ENCODE measurements around the gene GRIN2D.

Gene GRIN2D

GRCh38 chr19:48394331-48395169, 1.1 kb downstream of the GRIN2D start:
- no peak overlapping the region for H3K4me3 ChIP-seq (ENCODE audit: low read depth, low read length)
- H3K4me1 ChIP-seq (ENCODE audit: control insufficient read depth, insufficient read depth, low read length) = peaks cover 10% of the 10 kb centered on the region
- ChIA-PET POLR2A (interaction anchor here (0.5 to 1.4 kb wide), 2 partner anchors 31 kb away, joined by 3 to 5 read pairs; partner anchors contain the start of genes SYNGR4 and TMEM143), CTCF (interaction anchor here (0.6 to 1.2 kb wide), 5 partner anchors 10 to 370 kb away, joined by 3 to 5 read pairs (median 3); no protein-coding TSS in a partner anchor)
- peak overlapping the region; percentile 22; the same call in 1 of the 2 replicates for H3K27ac ChIP-seq (ENCODE audit: extremely low read depth, low read depth, low read length)
- peaks cover under 1% of the 10 kb centered on the region in 2 experiments for H3K36me3 ChIP-seq (ENCODE audit: control insufficient read depth in 2 of 2, insufficient read depth in 1 of 2, low read length in 2 of 2)
- H3K9me3 ChIP-seq (ENCODE audit: control insufficient read depth, insufficient read depth, low read depth, low read length) = no peaks in the 10 kb centered on the region
- TF ChIP-seq IKZF3 (tag by site-specific recombination; IDR thresholded peaks at IDR 0.05) (no peak), KLF8 (tag by site-specific recombination; IDR thresholded peaks at IDR 0.05) (no peak)
- TF ChIP-seq, protein P1, sequence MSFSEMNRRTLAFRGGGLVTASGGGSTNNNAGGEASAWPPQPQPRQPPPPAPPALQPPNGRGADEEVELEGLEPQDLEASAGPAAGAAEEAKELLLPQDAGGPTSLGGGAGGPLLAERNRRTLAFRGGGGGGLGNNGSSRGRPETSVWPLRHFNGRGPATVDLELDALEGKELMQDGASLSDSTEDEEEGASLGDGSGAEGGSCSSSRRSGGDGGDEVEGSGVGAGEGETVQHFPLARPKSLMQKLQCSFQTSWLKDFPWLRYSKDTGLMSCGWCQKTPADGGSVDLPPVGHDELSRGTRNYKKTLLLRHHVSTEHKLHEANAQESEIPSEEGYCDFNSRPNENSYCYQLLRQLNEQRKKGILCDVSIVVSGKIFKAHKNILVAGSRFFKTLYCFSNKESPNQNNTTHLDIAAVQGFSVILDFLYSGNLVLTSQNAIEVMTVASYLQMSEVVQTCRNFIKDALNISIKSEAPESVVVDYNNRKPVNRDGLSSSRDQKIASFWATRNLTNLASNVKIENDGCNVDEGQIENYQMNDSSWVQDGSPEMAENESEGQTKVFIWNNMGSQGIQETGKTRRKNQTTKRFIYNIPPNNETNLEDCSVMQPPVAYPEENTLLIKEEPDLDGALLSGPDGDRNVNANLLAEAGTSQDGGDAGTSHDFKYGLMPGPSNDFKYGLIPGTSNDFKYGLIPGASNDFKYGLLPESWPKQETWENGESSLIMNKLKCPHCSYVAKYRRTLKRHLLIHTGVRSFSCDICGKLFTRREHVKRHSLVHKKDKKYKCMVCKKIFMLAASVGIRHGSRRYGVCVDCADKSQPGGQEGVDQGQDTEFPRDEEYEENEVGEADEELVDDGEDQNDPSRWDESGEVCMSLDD (tag by site-specific recombination; IDR thresholded peaks at IDR 0.05) = peak; percentile 76; the same call in 1 of the 2 replicates
- TF ChIP-seq, protein P2, sequence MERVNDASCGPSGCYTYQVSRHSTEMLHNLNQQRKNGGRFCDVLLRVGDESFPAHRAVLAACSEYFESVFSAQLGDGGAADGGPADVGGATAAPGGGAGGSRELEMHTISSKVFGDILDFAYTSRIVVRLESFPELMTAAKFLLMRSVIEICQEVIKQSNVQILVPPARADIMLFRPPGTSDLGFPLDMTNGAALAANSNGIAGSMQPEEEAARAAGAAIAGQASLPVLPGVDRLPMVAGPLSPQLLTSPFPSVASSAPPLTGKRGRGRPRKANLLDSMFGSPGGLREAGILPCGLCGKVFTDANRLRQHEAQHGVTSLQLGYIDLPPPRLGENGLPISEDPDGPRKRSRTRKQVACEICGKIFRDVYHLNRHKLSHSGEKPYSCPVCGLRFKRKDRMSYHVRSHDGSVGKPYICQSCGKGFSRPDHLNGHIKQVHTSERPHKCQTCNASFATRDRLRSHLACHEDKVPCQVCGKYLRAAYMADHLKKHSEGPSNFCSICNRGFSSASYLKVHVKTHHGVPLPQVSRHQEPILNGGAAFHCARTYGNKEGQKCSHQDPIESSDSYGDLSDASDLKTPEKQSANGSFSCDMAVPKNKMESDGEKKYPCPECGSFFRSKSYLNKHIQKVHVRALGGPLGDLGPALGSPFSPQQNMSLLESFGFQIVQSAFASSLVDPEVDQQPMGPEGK (tag by site-specific recombination; IDR thresholded peaks at IDR 0.05) = peak; percentile 16; the same call in 1 of the 2 replicates

DNA sequence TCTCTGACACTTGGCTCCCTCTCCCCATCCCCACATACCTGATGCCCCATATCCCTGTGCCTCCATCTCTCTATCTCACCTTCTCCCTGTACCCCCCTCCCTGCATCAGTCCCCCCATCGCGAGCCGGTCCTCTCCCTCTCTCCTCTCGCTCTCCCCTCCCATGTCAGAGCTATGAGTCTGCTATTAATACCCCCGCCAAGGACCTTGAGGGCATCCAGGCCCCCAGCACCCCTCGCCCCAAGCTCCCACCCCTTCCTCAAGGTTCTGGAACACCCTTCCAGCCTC, 1.6 kb downstream of the GRIN2D start:
- H3K9me3 ChIP-seq (ENCODE audit: control insufficient read depth, insufficient read depth, low read depth, low read length) = no peaks in the 10 kb centered on the region
- ChIA-PET POLR2A (interaction anchor here (0.5 to 0.6 kb wide), 2 partner anchors 21 to 31 kb away, joined by 3 to 5 read pairs; partner anchors contain the start of genes SYNGR4 and TMEM143), CTCF (interaction anchor here (0.6 to 1.2 kb wide), 3 partner anchors 9 to 369 kb away, joined by 3 to 5 read pairs (median 3); no protein-coding TSS in a partner anchor)
- no peak overlapping the region for H3K27ac ChIP-seq (ENCODE audit: extremely low read depth, low read depth, low read length)
- peaks cover 12% of the 10 kb centered on the region for H3K4me1 ChIP-seq (ENCODE audit: control insufficient read depth, insufficient read depth, low read length)
- no peaks in the 10 kb centered on the region for H3K36me3 ChIP-seq (ENCODE audit: control insufficient read depth in 2 of 2, insufficient read depth in 1 of 2, low read length in 2 of 2)
- no peak overlapping the region for H3K4me3 ChIP-seq (ENCODE audit: low read depth, low read length)
- TF ChIP-seq HOXC10 (CRISPR knock-in tag; IDR thresholded peaks at IDR 0.05) (no peak), KLF7 (tag by site-specific recombination; IDR thresholded peaks at IDR 0.05; ENCODE audit: borderline replicate concordance) (no peak), ZFHX2 (tag by site-specific recombination; conservative IDR thresholded peaks at IDR 0.05) (no peak), ZNF776 (tag by site-specific recombination; IDR thresholded peaks at IDR 0.05; ENCODE audit: borderline replicate concordance) (no peak), TCF7L2 (IDR thresholded peaks at IDR 0.05; ENCODE audit: borderline replicate concordance, low read depth, low read length) (no peak), WT1 (tag by site-specific recombination; IDR thresholded peaks at IDR 0.05) (no peak), GLIS1 (tag by site-specific recombination; IDR thresholded peaks at IDR 0.05) (no peak), PRDM6 (tag by site-specific recombination; IDR thresholded peaks at IDR 0.05) (no peak), MEIS1 (CRISPR knock-in tag; IDR thresholded peaks at IDR 0.05; ENCODE audit: borderline replicate concordance) (no peak), ZNF701 (tag by site-specific recombination; IDR thresholded peaks at IDR 0.05) (no peak), ZNF248 (tag by site-specific recombination; IDR thresholded peaks at IDR 0.05) (no peak), MYNN (tag by site-specific recombination; IDR thresholded peaks at IDR 0.05; ENCODE audit: borderline replicate concordance) (no peak), ZBTB20 (tag by site-specific recombination; IDR thresholded peaks at IDR 0.05) (no peak), SP2 (tag by site-specific recombination; IDR thresholded peaks at IDR 0.05) (no peak), ZNF366 (tag by site-specific recombination; conservative IDR thresholded peaks at IDR 0.05) (peak; percentile 62), GLIS2 (tag by site-specific recombination; IDR thresholded peaks at IDR 0.05) (no peak)
- TF ChIP-seq, protein P3, sequence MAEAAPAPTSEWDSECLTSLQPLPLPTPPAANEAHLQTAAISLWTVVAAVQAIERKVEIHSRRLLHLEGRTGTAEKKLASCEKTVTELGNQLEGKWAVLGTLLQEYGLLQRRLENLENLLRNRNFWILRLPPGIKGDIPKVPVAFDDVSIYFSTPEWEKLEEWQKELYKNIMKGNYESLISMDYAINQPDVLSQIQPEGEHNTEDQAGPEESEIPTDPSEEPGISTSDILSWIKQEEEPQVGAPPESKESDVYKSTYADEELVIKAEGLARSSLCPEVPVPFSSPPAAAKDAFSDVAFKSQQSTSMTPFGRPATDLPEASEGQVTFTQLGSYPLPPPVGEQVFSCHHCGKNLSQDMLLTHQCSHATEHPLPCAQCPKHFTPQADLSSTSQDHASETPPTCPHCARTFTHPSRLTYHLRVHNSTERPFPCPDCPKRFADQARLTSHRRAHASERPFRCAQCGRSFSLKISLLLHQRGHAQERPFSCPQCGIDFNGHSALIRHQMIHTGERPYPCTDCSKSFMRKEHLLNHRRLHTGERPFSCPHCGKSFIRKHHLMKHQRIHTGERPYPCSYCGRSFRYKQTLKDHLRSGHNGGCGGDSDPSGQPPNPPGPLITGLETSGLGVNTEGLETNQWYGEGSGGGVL (tag by site-specific recombination; IDR thresholded peaks at IDR 0.05) = peak; percentile 50; the same call in 1 of the 2 replicates
- TF ChIP-seq, protein P1 (tag by site-specific recombination; IDR thresholded peaks at IDR 0.05) = peak; percentile 42; the same call in 1 of the 2 replicates
